NB4 (cell line): Measurements from ENCODE around the gene TADA3.
A peak's percentile ranks its signal among the peaks of the same experiment; 100 is the strongest.

Source experiments
- DNase-seq: peaks from one replicate; pipeline ENCODE4 v3.0.0; 2010; ENCODE audit warnings: low read depth
- H3K4me3 ChIP-seq: one replicate; pipeline ENCODE4 v1.5.1; 2011; ENCODE audit warnings: mild to moderate bottlenecking, low read depth, low read length, moderate library complexity
- CTCF ChIP-seq: IDR thresholded peaks from one replicate; pipeline ENCODE4 v1.5.1; 2012; ENCODE audit warnings: low read depth, low read length
- MAX ChIP-seq: IDR thresholded peaks from 2 replicates; pipeline ENCODE4 v1.6.1; 2011; ENCODE audit warnings: low read depth, low read length
- MYC ChIP-seq: IDR thresholded peaks from 2 replicates; pipeline ENCODE4 v1.6.1; 2011; ENCODE audit warnings: low read depth, low read length
- POLR2A ChIP-seq: IDR thresholded peaks from 2 replicates; pipeline ENCODE4 v1.6.1; 2011; ENCODE audit warnings: mild to moderate bottlenecking; ENCODE audit not compliant: insufficient read length; ENCODE audit errors: extremely low read depth

Gene TADA3

GRCh38 chr3:9736831-9737230 lies 55.4 kb downstream of the TADA3 start:
- no peak overlapping the region for H3K4me3 ChIP-seq
- no peak for TF ChIP-seq MAX
- TF ChIP-seq MYC: no peak
- TF ChIP-seq POLR2A: no peak
- no peak for TF ChIP-seq CTCF
- DNase-seq: no peak

GRCh38 chr3:9732740-9733115 lies 59.5 kb downstream of the TADA3 start:
- TF ChIP-seq MYC (no peak), MAX (no peak), CTCF (no peak), POLR2A (no peak)
- H3K4me3 ChIP-seq: peak overlapping the region; percentile 88
- no peak for DNase-seq

GRCh38 chr3:9732080-9732739 lies 60.1 kb downstream of the TADA3 start:
- TF ChIP-seq POLR2A (peak; percentile 18), MYC (no peak)
- H3K4me3 ChIP-seq: peak overlapping the region; percentile 88
- peak; percentile 85 for DNase-seq

- peak within 1 kb of the TSS; percentile 88 for H3K4me3 ChIP-seq
- TF ChIP-seq MAX (peak; percentile 41), MYC (no peak), POLR2A (peak; percentile 72), CTCF (no peak)
- peak; percentile 99 for DNase-seq
These were observed 60.8 kb downstream of the TADA3 start, which contains the start of gene BRPF1 for GRCh38 chr3:9731206-9732079. TSS of gene BRPF1 (plus strand) at chr3:9731735. CDS start at chr3:9734141, 2,406 bp downstream.

- peak overlapping the region; percentile 64 for H3K4me3 ChIP-seq
- peak; percentile 49 for DNase-seq
- TF ChIP-seq MAX (0 out of 2 replicates have a peak, but pooled peaks have one; percentile 8), POLR2A (no peak)
These were observed 61.5 kb downstream of the TADA3 start for GRCh38 chr3:9730657-9731205.
